GM12878 (cell line): ENCODE results near the gene UIMC1. TPM values are rescaled to one million over a fixed set of nuclear protein-coding genes. Genes with fewer than 3 reads are reported as not detected.

ENCODE experiments used
- ATAC-seq: fragments of 200-7000 bp; cut with Tn5 transposase; 3 replicates; pipeline ENCODE4 v1.9.1; 2020; ENCODE audit warnings: mild to moderate bottlenecking, moderate library complexity
- BruUV-seq: library from RNA; stranded (reverse); fragments of 400-500 nt; replicated peaks from 2 replicates; lab custom pipeline; 2021; lab: Mats Ljungman, UMichigan
- CTCF ChIA-PET: fragments of 300-600 bp; sonication (Branson Sonifier 250); formaldehyde crosslinking; extraction: SDS; loops from one replicate; lab custom pipeline; 2021; ENCODE audit warnings: inconsistent platforms; lab: Yijun Ruan, JAX
- POLR2A ChIA-PET: fragments of 350-600 bp; formaldehyde crosslinking; extraction: SDS; loops from one replicate; lab custom pipeline; 2021; ENCODE audit warnings: inconsistent platforms; lab: Charles Lee
- RAD21 ChIA-PET: fragments of 300-600 bp; sonication (Branson Sonifier 250); formaldehyde crosslinking; loops from one replicate; lab custom pipeline; 2023; ENCODE audit warnings: antibody characterized with exemption; ENCODE audit not compliant: unreplicated experiment; lab: Charles Lee
- SMC1A ChIA-PET: fragments of 300-600 bp; sonication (Branson Sonifier 250); formaldehyde crosslinking; loops from one replicate; lab custom pipeline; 2023; ENCODE audit not compliant: unreplicated experiment, uncharacterized antibody; lab: Charles Lee
- DNase-seq: peaks from one replicate; pipeline ENCODE4 v3.0.0-alpha.2; 2011; ENCODE audit warnings: low read depth, low spot score
- FAIRE-seq: peaks from 3 replicates; lab custom pipeline; 2011; peaks lifted over from hg19 to GRCh38; lab: Jason Lieb, UNC
- H2AFZ ChIP-seq: 2 replicates; pipeline ENCODE4 v1.6.0; 2011; ENCODE audit warnings: low read depth, low read length, control low read depth; ENCODE audit not compliant: control insufficient read depth
- H3K27ac ChIP-seq: 2 replicates; pipeline ENCODE4 v1.5.1; 2011; ENCODE audit warnings: control low read depth; ENCODE audit not compliant: control insufficient read depth, insufficient read depth
- H3K27me3 ChIP-seq, 2 experiments: replicated peaks in 1 of 2; 2 replicates each; pipeline versions ENCODE4 v1.6.0 to v1.6.1; 2011; ENCODE audit warnings: low read length in 1 of 2; ENCODE audit not compliant: control insufficient read depth in 2 of 2, insufficient read depth in 2 of 2
- H3K36me3 ChIP-seq, 2 experiments: 2 replicates each; pipeline ENCODE4 v1.5.1; 2011; ENCODE audit warnings: low read length in 1 of 2; ENCODE audit not compliant: control insufficient read depth in 2 of 2, insufficient read depth in 2 of 2
- H3K4me1 ChIP-seq: 2 replicates; pipeline ENCODE4 v1.6.1; 2011; ENCODE audit warnings: mild to moderate bottlenecking, low read length, moderate library complexity, mixed read lengths; ENCODE audit not compliant: control insufficient read depth, insufficient read depth
- H3K4me2 ChIP-seq: 2 replicates; pipeline ENCODE4 v1.6.0; 2011; ENCODE audit warnings: control low read depth; ENCODE audit not compliant: control insufficient read depth, insufficient read depth
- H3K4me3 ChIP-seq: fragments of 200-600 bp; sonication (generic); 2 replicates; pipeline ENCODE4 v1.5.1; 2016
- H3K79me2 ChIP-seq: 2 replicates; pipeline ENCODE4 v1.6.0; 2011; ENCODE audit warnings: low read length; ENCODE audit not compliant: control insufficient read depth, insufficient read depth
- H3K9ac ChIP-seq: 2 replicates; pipeline ENCODE4 v1.8.0; 2011; ENCODE audit warnings: low read length, control low read depth, mixed read lengths; ENCODE audit not compliant: control insufficient read depth, insufficient read depth
- H3K9me3 ChIP-seq: replicated peaks from 3 replicates; pipeline ENCODE4 v1.5.1; 2011; ENCODE audit warnings: mild to moderate bottlenecking, low read length; ENCODE audit not compliant: control insufficient read depth, insufficient read depth
- H4K20me1 ChIP-seq: 2 replicates; pipeline ENCODE4 v1.6.0; 2011; ENCODE audit not compliant: control insufficient read depth, insufficient read depth
- ATF2 ChIP-seq: IDR thresholded peaks from 2 replicates; pipeline ENCODE4 v1.6.1; 2012; ENCODE audit warnings: low read length, inconsistent platforms
- CBFB ChIP-seq: IDR thresholded peaks from 2 replicates; pipeline ENCODE4 v1.6.1; 2016; ENCODE audit warnings: antibody characterized with exemption, low read depth
- CHD2 ChIP-seq: IDR thresholded peaks from 2 replicates; pipeline ENCODE4 v1.6.1; 2011; ENCODE audit warnings: low read depth, low read length, improper control_type of control experiment, borderline replicate concordance
- EZH2 ChIP-seq: IDR thresholded peaks from 2 replicates; pipeline ENCODE4 v1.6.1; 2012; ENCODE audit warnings: low read depth, mild to moderate bottlenecking, control low read depth, inconsistent platforms, low read length, borderline replicate concordance; ENCODE audit not compliant: control insufficient read depth
- FOS ChIP-seq: IDR thresholded peaks from 3 replicates; pipeline ENCODE4 v1.6.1; 2011; ENCODE audit warnings: borderline replicate concordance; ENCODE audit not compliant: insufficient read length; ENCODE audit errors: extremely low read depth
- NFIC ChIP-seq: IDR thresholded peaks from 2 replicates; pipeline ENCODE4 v1.6.1; 2012; ENCODE audit warnings: low read depth, mild to moderate bottlenecking, inconsistent platforms, low read length, moderate library complexity
- NFXL1 ChIP-seq: fragments of 450-650 bp; IDR thresholded peaks from 2 replicates; pipeline ENCODE4 v1.6.1; 2017; ENCODE audit warnings: antibody characterized with exemption, mild to moderate bottlenecking, borderline replicate concordance
- RAD21 ChIP-seq: IDR thresholded peaks from 2 replicates; pipeline ENCODE4 v1.6.1; 2011; ENCODE audit warnings: mild to moderate bottlenecking, low read depth, low read length, moderate library complexity; ENCODE audit not compliant: insufficient read depth
- RCOR1 ChIP-seq: conservative IDR thresholded peaks from 2 replicates; pipeline ENCODE4 v1.6.1; 2012; ENCODE audit warnings: low read depth, low read length, improper control_type of control experiment
- SMAD5 ChIP-seq: IDR thresholded peaks from 2 replicates; pipeline ENCODE4 v1.6.1; 2016; ENCODE audit warnings: antibody characterized with exemption, low read depth
- SMARCA5 ChIP-seq: fragments of 450-650 bp; IDR thresholded peaks from 2 replicates; pipeline ENCODE4 v1.6.1; 2017; ENCODE audit warnings: mild to moderate bottlenecking
- TCF3 ChIP-seq: IDR thresholded peaks from 2 replicates; pipeline ENCODE4 v1.6.1; 2012; ENCODE audit warnings: low read depth, mild to moderate bottlenecking, low read length, borderline replicate concordance; ENCODE audit not compliant: insufficient read depth
- TCF7 ChIP-seq: IDR thresholded peaks from 2 replicates; pipeline ENCODE4 v1.6.1; 2014; ENCODE audit warnings: antibody characterized with exemption, borderline replicate concordance
- YY1 ChIP-seq: IDR thresholded peaks from 2 replicates; pipeline ENCODE4 v1.6.1; 2011; ENCODE audit warnings: low read depth, mild to moderate bottlenecking, low read length
- ZNF207 ChIP-seq: fragments of 450-650 bp; IDR thresholded peaks from 2 replicates; pipeline ENCODE4 v1.6.1; 2014; ENCODE audit warnings: antibody characterized with exemption, mild to moderate bottlenecking, borderline replicate concordance
- ZNF384 ChIP-seq: IDR thresholded peaks from 2 replicates; pipeline ENCODE4 v1.6.1; 2012; ENCODE audit warnings: low read depth, mild to moderate bottlenecking, low read length, improper control_type of control experiment, borderline replicate concordance
- WGBS: methylation state at CpG from one replicate; pipeline ENCODE4 v1.1.6; 2016; ENCODE audit warnings: low lambda C conversion rate; ENCODE audit not compliant: insufficient replicate concordance, insufficient coverage; ENCODE audit errors: missing lambda C conversion rate; 5-methylcytosine and 5-hydroxymethylcytosine counted together
- in situ Hi-C: fragments of 300-500 bp; cut with MboI; formaldehyde crosslinking; loops from 9 replicates; pipeline ENCODE4 v1.14.3; 2018; ENCODE audit warnings: mixed read lengths
- intact Hi-C: fragments of 100-400 bp; cut with micrococcal nuclease; formaldehyde crosslinking; loops from one replicate; pipeline ENCODE4 v1.14.2; 2022; ENCODE audit not compliant: unreplicated experiment
- polyA plus RNA-seq, 11 experiments: library from polyadenylated mRNA; depleted of rRNA in 4 of 11; unstranded in 6 of 11; stranded (reverse) in 5 of 11; fragments of >200 nt; fragmentation: Nextera tagmentation in 4 of 11; fragmentation: Illumina TruSeq in 1 of 11; extraction: Ambion mirVana in 4 of 11; extraction: Trizol in 1 of 11; gene quantifications; 1 replicate in 1 of 11; 2 replicates in 10 of 11; pipeline versions ENCODE4 v1.2.1 to v1.2.3, GENCODE V29; 2011 to 2016; ENCODE audit warnings: inconsistent platforms in 2 of 11, missing spikeins in 2 of 11, low read depth in 1 of 11
- total RNA-seq, 4 experiments: library from RNA; depleted of rRNA in 3 of 4; stranded (reverse); fragments of >200 nt in 3 of 4; fragmentation: Illumina TruSeq in 1 of 4; extraction: Trizol in 1 of 4; gene quantifications; 2 replicates each; pipeline versions ENCODE4 v1.2.1 to v1.2.3, GENCODE V29; 2013 to 2021
- TF ChIP-seq, protein P1 (sequence below): fragments of 450-650 bp; IDR thresholded peaks from 2 replicates; pipeline ENCODE4 v1.6.1; 2017; ENCODE audit warnings: borderline replicate concordance

Gene UIMC1
- total and polyA plus RNA-seq, 10 of the 15 experiments (the other 5 are each of a cell fraction or from before 2014, with no cell fraction given), result 16.2 to 51.4 (median 32.7) TPM

DNA sequence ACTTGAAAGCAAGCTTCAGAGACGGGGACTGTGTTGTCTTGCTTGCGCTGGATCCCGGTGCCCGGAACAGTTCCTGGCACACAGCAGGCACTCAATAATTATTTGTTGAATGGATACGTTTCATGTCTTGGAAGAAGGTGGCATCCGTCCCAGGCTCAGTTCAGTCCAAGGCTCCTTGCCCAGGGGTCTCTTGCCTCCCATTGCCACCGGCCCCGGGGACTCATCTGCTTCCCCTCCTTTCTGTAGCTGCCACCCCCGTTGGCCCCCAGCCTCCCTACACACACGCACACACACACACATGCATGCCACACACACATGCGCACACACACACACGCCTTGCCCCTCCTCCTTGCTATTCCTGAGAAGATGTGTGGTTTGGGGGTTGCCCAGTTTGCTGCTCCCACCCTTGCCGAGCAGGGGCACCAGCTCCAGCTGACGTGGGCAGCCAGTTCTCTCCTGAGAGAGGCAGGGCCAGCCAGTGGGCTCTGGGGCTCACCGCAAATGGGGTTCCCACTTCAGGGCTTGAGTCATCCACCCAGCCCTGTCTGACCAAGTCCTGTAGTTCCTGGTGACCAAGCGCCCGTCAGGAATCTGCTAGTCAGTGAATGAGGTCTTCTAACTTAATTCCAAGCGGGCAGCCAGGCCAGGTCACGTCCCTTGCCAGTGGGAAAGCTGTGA lies 149.2 kb downstream of the UIMC1 start:
- ATAC-seq (no peak), DNase-seq (no peak), FAIRE-seq (no peak)
- intact Hi-C loops, result no loop called here
- BruUV-seq, result no TSS peak
- SMC1A ChIA-PET, result no interaction called here
- CTCF ChIA-PET, result no interaction called here
- TF ChIP-seq, protein P1, sequence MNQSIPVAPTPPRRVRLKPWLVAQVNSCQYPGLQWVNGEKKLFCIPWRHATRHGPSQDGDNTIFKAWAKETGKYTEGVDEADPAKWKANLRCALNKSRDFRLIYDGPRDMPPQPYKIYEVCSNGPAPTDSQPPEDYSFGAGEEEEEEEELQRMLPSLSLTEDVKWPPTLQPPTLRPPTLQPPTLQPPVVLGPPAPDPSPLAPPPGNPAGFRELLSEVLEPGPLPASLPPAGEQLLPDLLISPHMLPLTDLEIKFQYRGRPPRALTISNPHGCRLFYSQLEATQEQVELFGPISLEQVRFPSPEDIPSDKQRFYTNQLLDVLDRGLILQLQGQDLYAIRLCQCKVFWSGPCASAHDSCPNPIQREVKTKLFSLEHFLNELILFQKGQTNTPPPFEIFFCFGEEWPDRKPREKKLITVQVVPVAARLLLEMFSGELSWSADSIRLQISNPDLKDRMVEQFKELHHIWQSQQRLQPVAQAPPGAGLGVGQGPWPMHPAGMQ, result no peak
- no peak for TF ChIP-seq NFXL1
- TF ChIP-seq FOS, result no peak
- no peak for TF ChIP-seq CBFB
- TF ChIP-seq EZH2, result no peak
- no peak for TF ChIP-seq NFIC
- no peak for TF ChIP-seq YY1
- no peak for TF ChIP-seq CHD2
- TF ChIP-seq ATF2, result no peak
- no peak for TF ChIP-seq ZNF384
- no peak for TF ChIP-seq TCF3
- TF ChIP-seq SMAD5, result no peak
- TF ChIP-seq TCF7, result no peak
- TF ChIP-seq RCOR1, result no peak
- no peak for TF ChIP-seq ZNF207
- no peak for TF ChIP-seq RAD21
- TF ChIP-seq SMARCA5, result no peak
- Histone ChIP-seq H3K9me3 (no peaks in the 10 kb centered on the region), H3K9ac (no peak overlapping the region), H3K27ac (no peak overlapping the region), H3K4me3 (no peak overlapping the region), H3K4me2 (no peak overlapping the region), H3K36me3 (no peaks in the 10 kb centered on the region), H3K27me3 (peaks cover 0 to 3% of the 10 kb centered on the region in 2 experiments; a peak in 3 of 4 replicates), H4K20me1 (no peaks in the 10 kb centered on the region), H3K4me1 (no peaks in the 10 kb centered on the region), H3K79me2 (no peaks in the 10 kb centered on the region), H2AFZ (no peak overlapping the region)
- in situ Hi-C loops, result no loop called here
- RAD21 ChIA-PET, result interaction anchor here (0.9 kb wide), 1 partner anchor 197 kb away, joined by 3 read pairs; no protein-coding TSS in a partner anchor
- POLR2A ChIA-PET, result no interaction called here
- 21% methylated on average over 19 of the region's 19 CpGs for WGBS
